MM.1S (cell line): ENCODE measurements around the gene MDFI.

Experiments
- CTCF ChIP-seq: fragments of 300-600 bp; sonication (generic); IDR thresholded peaks from 2 replicates; pipeline ENCODE4 v1.5.1; 2016; ENCODE audit warnings: antibody characterized with exemption, low read length, mixed read lengths
- EZH2 ChIP-seq: fragments of 300-600 bp; sonication (generic); optimal IDR thresholded peaks from 2 replicates; pipeline ENCODE3; 2017; ENCODE audit warnings: low read depth, mild to moderate bottlenecking, antibody characterized with exemption, low read length, mixed read lengths
- EZH2phosphoT487 ChIP-seq: fragments of 300-600 bp; sonication (generic); IDR thresholded peaks from 2 replicates; pipeline ENCODE4 v1.6.1; 2018; ENCODE audit warnings: antibody characterized with exemption, low read length

- TF ChIP-seq CTCF: no peak
- TF ChIP-seq EZH2: no peak
- TF ChIP-seq EZH2phosphoT487: no peak
Observed at GRCh38 chr6:41624621-41625380, 13.5 kb upstream of the MDFI start.
